Stimulated activated CD8-positive, alpha-beta memory T cell treated with anti-CD3 and anti-CD28 coated beads, Interleukin-15, amount 100 ng/mL, for 1 hour (primary cell): ENCODE measurements around the gene LRIT2.
"Not testable (repeated sequence)": the region's sequence is repeated elsewhere in the genome, so short reads cannot be mapped to it uniquely, and the experiment has no call there.

Experiments used
- DNase-seq: peaks from one replicate; pipeline ENCODE4 v3.0.0-alpha.2; 2020; ENCODE audit warnings: low read depth

LRIT2 gene

DNA sequence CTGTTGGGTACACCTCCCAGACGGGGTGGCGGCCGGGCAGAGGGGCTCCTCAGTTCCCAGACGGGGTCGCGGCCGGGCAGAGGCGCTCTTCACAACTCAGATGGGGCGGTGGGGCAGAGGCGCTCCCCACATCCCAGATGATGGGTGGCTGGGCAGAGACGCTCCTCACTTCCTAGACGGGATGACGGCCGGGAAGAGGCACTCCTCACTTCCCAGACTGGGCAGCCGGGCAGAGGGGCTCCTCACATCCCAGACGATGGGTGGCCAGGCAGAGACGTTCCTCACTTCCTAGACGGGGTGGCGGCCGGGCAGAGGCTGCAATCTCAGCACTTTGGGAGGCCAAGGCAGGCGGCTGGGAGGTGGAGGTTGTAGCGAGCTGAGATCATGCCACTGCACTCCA lies 45.0 kb downstream of the LRIT2 start:
- not testable (repeated sequence) for DNase-seq

DNA sequence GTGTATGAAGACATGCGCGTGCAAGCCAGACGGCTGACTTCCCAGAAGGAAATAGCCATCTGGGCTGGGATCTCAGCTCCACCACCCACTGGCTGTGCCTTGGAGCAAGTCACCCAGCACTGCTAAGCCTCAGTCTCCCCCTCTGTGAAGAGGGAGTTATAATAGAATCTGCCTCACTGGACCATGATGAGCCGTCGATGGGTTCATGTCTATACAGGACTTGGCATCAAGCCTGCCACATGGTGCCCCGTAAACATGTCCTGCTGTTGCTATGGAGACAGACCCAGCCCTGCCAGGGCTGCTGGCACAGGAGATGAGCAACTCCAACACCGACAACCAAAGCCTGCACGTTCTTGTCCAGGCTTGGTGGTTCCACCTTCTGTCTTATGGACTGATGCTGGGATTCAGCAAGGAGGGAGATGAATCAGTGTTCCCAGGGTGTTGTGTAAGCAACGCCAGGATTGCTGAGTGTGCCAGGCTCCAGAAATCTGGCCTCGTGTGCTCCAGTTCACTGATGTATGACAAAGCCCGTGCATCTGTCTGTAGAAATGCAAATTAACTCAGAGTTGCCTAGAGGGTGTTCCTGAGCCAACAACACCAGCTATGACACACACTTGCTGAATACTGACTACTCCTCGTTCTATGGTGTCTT lies 46.2 kb downstream of the LRIT2 start:
- DNase-seq: no peak

DNA sequence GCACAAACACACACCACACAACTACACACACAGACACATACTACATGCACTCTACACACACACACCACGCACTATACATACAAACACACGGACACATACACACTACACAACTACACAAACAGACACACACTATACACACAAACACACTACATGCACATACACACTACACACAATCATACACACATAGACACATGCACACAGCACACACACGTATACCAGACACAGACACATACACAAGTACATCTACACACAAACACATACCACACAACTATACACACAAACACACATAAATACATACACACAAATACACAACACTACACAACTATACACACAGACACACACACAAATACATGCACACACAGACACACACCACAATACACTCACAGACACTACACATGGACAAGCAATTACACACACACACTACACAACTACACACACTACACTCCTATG lies 47.2 kb downstream of the LRIT2 start:
- DNase-seq: no peak

DNA sequence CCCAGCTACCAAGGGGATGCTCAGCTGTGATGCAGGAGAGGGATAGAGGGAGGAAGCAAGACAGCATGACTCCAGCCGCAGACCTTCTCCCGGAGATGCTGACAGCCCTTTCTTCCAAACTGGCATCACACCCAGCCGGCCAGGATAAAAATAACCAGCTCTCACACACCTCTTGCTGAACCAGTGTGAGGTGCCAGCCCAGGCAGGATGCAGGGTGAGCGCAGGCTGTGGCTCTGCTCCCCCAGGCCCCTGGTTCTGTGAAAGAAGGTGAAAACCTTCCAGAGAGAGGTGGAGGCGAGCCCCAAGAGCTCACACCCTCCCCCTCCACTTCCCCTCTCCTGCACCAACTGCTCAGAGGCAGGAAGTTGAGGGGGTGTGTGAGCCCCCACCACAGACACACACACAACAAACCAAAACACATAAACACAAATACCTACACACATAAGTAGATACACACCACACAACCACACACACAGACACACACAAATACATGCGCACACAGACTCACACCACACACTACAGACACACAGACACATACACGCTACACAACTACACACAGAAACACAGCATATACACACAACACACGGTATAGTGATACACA lies 47.7 kb downstream of the LRIT2 start:
- no peak for DNase-seq

DNA sequence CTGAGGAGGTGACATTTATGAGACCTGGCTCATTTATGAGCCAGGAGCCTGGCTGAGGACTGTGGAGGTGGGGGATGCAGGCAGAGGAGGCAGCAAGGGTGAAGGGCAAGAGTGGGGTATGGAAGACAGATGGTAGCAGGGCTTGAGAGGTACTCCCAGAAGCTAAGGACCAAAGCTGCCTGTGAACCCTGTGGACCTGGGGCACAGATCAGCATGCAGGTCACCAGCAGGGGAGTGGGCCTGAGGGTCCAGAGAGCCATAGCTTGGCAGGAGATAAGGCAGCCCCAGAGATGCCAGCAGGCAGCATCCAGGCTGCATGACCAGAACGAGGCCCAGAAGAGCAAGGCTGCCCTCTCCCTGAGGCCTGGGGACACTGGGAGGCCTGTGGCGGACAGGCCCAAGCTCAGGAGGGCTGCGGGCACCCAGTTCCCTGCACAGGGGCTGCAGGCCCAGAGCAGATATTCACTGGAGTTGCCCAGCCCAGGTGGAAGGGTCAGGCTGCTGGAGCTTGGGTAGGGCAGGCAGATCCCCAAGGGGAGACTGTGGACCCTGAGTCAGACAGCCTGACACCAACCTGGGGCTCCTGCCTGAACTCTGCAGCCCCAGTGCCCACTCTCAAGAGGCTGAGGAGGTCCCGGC lies 48.4 kb downstream of the LRIT2 start:
- no peak for DNase-seq

DNA sequence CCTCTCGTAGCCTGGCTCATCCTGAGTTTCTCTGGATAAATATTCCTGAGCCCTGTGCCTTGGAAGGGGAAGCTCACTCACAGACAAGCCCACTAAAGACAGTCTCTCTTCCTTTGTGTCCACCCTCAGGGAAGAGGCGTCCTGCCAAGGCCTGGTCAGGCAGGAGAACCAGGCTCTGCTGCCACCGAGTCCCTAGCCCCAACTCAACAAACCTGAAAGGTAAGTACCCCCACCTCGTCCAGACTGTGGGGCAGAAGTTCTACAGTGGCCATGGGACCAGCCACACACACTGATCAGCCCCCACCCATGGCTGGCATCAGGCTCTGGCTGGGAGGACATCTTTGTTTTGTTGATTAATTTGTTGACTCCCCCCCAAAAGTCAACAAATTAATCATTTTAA lies 49.0 kb downstream of the LRIT2 start:
- no peak for DNase-seq

DNA sequence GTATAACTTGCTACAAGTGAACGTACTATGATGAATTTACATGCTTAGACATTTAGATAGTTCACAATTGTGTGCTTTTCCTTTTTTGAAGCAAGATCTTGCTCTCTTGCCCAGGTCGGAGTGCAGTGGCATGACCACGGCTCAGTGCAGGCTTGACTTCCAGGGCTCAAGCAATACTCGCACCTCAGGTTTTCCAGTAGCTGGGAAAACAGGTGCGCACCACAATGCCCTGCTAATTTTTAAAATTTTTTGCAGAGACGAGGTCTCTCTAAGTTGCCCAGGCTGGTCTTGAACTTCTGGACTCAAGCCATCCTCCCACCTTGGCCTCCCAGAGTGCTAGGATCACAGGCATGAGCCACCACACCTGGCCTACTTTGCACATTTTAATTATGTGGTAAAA lies 49.9 kb downstream of the LRIT2 start:
- DNase-seq: no peak

DNA sequence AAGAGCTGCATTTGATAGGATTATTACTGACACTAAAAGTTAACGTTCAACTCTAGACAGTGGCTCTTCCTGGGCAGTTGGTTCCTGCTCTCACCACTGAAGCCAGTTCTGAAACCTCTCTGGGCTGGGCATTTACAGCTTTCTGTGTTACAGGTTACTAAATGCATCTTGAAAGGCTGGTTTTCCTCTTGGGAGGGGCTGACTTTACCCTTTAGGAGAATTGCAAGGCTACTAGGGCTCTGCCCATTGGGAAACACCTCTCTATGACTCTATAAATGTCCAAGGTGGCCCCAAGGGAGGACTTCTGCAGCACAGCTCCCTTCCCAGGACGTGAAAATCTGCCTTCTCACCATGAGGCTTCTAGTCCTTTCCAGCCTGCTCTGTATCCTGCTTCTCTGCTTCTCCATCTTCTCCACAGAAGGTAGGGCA lies 51.8 kb downstream of the LRIT2 start, which contains the start of gene GPR15LG:
GPR15LG (plus strand) TSS at position 301 of the 429 bp plus-strand sequence; CDS start at position 352, 51 bp downstream.
- no peak for DNase-seq

DNA sequence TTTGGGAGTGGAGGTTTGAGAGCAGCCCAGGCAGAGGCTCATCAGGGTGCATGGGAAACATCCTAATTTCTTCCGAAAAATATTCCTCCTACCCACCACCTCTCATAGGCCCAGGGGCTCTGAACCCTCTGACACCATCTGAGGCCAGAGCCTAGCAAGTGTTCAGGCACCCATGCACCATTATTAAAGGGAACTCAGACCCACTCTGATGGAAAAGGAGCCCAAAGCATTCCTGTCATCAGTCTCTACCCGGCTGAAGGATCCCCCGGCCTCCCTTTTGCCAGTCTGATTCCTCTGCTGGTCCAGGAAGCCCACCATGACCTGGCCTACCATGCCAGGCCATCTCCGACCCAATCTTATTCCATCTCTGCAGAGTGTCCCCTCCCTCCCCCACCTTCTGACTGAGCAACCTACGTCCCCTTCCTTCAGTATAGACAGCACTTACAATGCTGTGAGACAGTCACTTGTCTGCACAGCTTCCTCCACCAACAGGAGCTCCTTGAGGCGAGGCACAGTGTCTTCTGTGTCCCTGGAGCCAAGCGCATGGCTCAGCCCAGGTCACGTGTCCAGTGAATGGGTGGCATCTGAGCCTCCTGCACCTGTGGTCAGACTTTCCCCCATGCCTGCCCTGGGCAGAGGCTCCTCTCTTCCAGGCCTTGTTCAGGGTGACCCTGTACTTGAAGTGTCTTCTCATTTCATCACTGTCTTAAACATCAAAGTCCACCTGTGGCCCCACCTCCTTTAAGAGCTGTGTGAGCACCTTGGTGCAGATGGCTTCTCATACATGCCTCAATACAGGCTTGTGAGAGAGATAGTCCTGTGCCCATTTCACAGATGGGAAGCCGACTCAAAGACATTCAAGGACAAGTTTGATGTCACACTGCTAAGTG lies 52.6 kb downstream of the LRIT2 start:
- DNase-seq: no peak

DNA sequence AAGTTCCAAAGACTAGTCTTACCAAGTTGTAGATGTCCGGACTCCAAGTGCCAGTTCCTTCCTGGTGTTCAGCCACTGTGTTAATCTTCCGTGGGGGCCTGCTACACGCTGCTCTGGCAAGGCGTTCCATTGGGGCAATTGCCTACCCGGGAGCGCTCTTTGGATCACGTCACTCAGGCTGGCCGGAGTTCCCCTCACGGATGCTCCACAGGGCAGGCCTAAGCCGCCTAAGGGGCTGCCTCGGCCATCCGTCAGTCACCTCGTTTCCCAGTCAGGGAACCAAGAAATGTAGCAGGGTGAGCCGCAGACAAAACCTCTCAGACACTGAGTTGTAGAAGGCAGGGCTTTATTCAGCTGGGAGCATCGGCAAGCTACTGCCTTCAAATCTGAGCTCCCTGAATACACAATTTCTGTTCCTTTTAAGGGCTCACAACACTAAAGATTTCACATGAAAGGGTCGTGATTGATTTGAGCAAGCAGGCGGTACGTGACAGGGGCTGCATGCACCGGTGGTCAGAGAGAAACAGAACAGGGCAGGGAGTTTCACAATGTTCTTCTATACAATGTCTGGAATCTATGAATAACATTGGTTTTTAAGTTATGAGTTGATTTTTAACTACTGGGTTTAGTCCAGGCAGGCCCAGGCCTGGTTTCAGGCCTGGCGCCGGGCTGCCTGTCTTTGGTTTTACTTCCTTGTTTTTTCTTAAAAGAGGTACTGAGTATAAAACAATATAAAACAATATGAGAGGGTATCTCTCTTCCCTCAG lies 53.5 kb downstream of the LRIT2 start:
- not testable (repeated sequence) for DNase-seq

DNA sequence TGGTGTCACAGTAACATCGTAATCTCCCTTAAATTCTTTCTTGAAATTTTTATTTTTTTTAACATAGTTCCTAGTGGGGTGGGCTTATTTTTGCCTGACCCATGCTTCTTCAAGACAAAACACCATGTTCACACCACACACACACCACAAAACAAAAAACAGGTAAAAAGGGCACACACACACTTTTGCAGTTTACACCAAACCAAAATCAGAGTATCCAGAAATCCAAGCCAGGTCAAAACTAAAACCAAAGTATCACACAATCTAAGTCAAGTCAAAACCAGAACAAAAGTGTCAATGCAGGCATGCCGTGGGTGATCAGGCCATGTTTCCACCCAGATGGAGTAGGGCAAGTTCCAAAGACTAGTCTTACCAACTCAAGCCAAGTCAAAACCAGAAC lies 54.1 kb downstream of the LRIT2 start:
- DNase-seq: not testable (repeated sequence)
